SK-N-SH treated with all-trans-retinoic acid at 6 μM for 48 hours (cell line): ENCODE measurements around the gene FERD3L.

Source experiments
- ARNTL ChIP-seq: fragments of 450-650 bp; formaldehyde crosslinking; IDR thresholded peaks from 2 replicates; pipeline ENCODE4 v1.5.0; 2020; ENCODE audit warnings: low read depth, mild to moderate bottlenecking, moderate library complexity, borderline replicate concordance
- BACH2 ChIP-seq: fragments of 250-450 bp; sonication (Bioruptor Pico); IDR thresholded peaks from 2 replicates; pipeline ENCODE4 v1.9.0; 2021; ENCODE audit warnings: mild to moderate bottlenecking, borderline replicate concordance
- ESRRG ChIP-seq: fragments of 250-450 bp; sonication (Bioruptor Pico); IDR thresholded peaks from 2 replicates; pipeline ENCODE4 v1.6.1; 2021; ENCODE audit warnings: mild to moderate bottlenecking
- OSR1 ChIP-seq: fragments of 250-450 bp; sonication (Bioruptor Pico); IDR thresholded peaks from 2 replicates; pipeline ENCODE4 v1.8.0; 2022; ENCODE audit warnings: moderate library complexity, mild to moderate bottlenecking, inconsistent platforms
- RARB ChIP-seq: fragments of 250-450 bp; sonication (Bioruptor Pico); IDR thresholded peaks from 2 replicates; pipeline ENCODE4 v1.8.0; 2021; ENCODE audit warnings: mild to moderate bottlenecking, moderate library complexity
- SNAI2 ChIP-seq: fragments of 250-450 bp; sonication (Bioruptor Pico); IDR thresholded peaks from 2 replicates; pipeline ENCODE4 v1.5.0; 2020; ENCODE audit warnings: mild to moderate bottlenecking, moderate library complexity
- TSHZ2 ChIP-seq: fragments of 250-450 bp; sonication (Bioruptor Pico); IDR thresholded peaks from 2 replicates; pipeline ENCODE4 v1.5.0; 2020; ENCODE audit warnings: mild to moderate bottlenecking, moderate library complexity
- ZC3H10 ChIP-seq: fragments of 250-450 bp; sonication (Bioruptor Pico); IDR thresholded peaks from 2 replicates; pipeline ENCODE4 v1.5.1; 2021; ENCODE audit warnings: mild to moderate bottlenecking, moderate library complexity
- ZFP3 ChIP-seq: fragments of 250-450 bp; sonication (Bioruptor Pico); IDR thresholded peaks from 2 replicates; pipeline ENCODE4 v1.5.0; 2020; ENCODE audit warnings: mild to moderate bottlenecking, moderate library complexity
- ZFP30 ChIP-seq: fragments of 450-650 bp; formaldehyde crosslinking; IDR thresholded peaks from 2 replicates; pipeline ENCODE4 v1.5.0; 2022; ENCODE audit warnings: mild to moderate bottlenecking, moderate library complexity
- ZNF565 ChIP-seq: fragments of 450-650 bp; formaldehyde crosslinking; conservative IDR thresholded peaks from 2 replicates; pipeline ENCODE4 v1.5.0; 2020; ENCODE audit warnings: low read depth, mild to moderate bottlenecking, moderate library complexity
- ZNF70 ChIP-seq: fragments of 450-650 bp; formaldehyde crosslinking; IDR thresholded peaks from 2 replicates; pipeline ENCODE4 v1.5.0; 2020; ENCODE audit warnings: mild to moderate bottlenecking, moderate library complexity
- TF ChIP-seq, protein P1 (sequence below): fragments of 250-450 bp; sonication (Bioruptor Pico); IDR thresholded peaks from 2 replicates; pipeline ENCODE4 v1.5.1; 2020; ENCODE audit warnings: low read depth, mild to moderate bottlenecking, moderate library complexity
- TF ChIP-seq, protein P2 (sequence below): fragments of 250-450 bp; sonication (Bioruptor Pico); IDR thresholded peaks from 2 replicates; pipeline ENCODE4 v1.8.0; 2020; ENCODE audit warnings: mild to moderate bottlenecking, moderate library complexity, borderline replicate concordance

GRCh38 chr7:19117091-19117869 is 27.9 kb downstream of the FERD3L start, which contains the start of gene TWIST1:
- no peak for TF ChIP-seq SNAI2 (CRISPR knock-in tag)
- TF ChIP-seq BACH2 (CRISPR knock-in tag) = no peak
- TF ChIP-seq ZC3H10 (CRISPR knock-in tag) = no peak
- no peak for TF ChIP-seq ZNF565 (CRISPR knock-in tag)
- TF ChIP-seq, protein P1, sequence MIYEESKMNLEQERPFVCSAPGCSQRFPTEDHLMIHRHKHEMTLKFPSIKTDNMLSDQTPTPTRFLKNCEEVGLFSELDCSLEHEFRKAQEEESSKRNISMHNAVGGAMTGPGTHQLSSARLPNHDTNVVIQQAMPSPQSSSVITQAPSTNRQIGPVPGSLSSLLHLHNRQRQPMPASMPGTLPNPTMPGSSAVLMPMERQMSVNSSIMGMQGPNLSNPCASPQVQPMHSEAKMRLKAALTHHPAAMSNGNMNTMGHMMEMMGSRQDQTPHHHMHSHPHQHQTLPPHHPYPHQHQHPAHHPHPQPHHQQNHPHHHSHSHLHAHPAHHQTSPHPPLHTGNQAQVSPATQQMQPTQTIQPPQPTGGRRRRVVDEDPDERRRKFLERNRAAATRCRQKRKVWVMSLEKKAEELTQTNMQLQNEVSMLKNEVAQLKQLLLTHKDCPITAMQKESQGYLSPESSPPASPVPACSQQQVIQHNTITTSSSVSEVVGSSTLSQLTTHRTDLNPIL = no peak
- TF ChIP-seq ARNTL (CRISPR knock-in tag) = no peak
- no peak; the same call in 1 of the 2 replicates for TF ChIP-seq TSHZ2 (CRISPR knock-in tag)
- no peak for TF ChIP-seq ZFP30
- TF ChIP-seq, protein P2, sequence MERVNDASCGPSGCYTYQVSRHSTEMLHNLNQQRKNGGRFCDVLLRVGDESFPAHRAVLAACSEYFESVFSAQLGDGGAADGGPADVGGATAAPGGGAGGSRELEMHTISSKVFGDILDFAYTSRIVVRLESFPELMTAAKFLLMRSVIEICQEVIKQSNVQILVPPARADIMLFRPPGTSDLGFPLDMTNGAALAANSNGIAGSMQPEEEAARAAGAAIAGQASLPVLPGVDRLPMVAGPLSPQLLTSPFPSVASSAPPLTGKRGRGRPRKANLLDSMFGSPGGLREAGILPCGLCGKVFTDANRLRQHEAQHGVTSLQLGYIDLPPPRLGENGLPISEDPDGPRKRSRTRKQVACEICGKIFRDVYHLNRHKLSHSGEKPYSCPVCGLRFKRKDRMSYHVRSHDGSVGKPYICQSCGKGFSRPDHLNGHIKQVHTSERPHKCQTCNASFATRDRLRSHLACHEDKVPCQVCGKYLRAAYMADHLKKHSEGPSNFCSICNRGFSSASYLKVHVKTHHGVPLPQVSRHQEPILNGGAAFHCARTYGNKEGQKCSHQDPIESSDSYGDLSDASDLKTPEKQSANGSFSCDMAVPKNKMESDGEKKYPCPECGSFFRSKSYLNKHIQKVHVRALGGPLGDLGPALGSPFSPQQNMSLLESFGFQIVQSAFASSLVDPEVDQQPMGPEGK (CRISPR knock-in tag) = peak; percentile 28; the same call in 1 of the 2 replicates
- TF ChIP-seq RARB (CRISPR knock-in tag) = no peak
- TF ChIP-seq ESRRG = no peak
- TF ChIP-seq OSR1 (CRISPR knock-in tag) = no peak
- 0 out of 2 replicates have a peak, but pooled peaks have one; percentile 36 for TF ChIP-seq ZNF70 (CRISPR knock-in tag)
- no peak for TF ChIP-seq ZFP3
